ENCODE results near the gene SLC16A10.
"Not testable (repeated sequence)": the region's sequence is repeated elsewhere in the genome, so short reads cannot be mapped to it uniquely, and the experiment has no call there.

Gene SLC16A10, protein sequence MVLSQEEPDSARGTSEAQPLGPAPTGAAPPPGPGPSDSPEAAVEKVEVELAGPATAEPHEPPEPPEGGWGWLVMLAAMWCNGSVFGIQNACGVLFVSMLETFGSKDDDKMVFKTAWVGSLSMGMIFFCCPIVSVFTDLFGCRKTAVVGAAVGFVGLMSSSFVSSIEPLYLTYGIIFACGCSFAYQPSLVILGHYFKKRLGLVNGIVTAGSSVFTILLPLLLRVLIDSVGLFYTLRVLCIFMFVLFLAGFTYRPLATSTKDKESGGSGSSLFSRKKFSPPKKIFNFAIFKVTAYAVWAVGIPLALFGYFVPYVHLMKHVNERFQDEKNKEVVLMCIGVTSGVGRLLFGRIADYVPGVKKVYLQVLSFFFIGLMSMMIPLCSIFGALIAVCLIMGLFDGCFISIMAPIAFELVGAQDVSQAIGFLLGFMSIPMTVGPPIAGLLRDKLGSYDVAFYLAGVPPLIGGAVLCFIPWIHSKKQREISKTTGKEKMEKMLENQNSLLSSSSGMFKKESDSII

DNA sequence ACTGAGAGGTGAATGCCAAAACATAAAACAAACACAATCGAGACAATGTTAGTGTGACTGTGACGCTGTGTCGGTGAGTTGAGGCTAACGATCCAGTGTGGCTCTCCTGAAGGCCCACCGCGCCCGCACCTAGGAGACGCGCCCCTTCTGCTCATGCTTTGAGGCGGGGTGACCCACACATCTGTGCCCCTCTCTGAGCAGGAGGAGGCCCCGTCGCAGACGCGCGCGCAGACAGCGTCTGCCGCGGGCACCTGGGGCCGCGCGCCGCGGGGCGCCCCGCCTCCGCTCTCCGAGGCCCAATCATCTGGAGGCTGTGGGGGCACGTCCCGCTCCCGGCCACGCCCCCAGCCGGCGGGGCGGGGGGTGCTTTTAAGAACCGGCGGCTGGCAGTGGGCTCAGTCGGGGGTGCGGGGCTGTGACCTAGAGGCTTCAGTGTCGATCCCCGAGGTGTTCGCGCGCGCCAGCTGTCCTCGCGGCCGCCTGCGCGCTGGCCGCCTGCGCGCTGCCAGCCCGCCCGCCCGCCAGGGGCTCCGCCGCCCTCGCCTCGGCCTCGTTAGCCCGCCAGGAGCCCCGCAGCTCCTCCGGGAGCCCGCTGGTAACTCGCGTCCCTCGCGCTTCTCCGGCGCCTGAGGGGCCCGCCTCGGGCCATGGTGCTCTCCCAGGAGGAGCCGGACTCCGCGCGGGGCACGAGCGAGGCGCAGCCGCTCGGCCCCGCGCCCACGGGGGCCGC, at the start of gene SLC16A10:
SLC16A10 (plus strand) TSS at position 398 of the 730 bp plus-strand sequence; CDS start at position 648, 250 bp downstream.
- DNase-seq (ENCODE audit: low read depth in 2 of 2), result peak in 1 of 2 experiments; percentile 2

DNA sequence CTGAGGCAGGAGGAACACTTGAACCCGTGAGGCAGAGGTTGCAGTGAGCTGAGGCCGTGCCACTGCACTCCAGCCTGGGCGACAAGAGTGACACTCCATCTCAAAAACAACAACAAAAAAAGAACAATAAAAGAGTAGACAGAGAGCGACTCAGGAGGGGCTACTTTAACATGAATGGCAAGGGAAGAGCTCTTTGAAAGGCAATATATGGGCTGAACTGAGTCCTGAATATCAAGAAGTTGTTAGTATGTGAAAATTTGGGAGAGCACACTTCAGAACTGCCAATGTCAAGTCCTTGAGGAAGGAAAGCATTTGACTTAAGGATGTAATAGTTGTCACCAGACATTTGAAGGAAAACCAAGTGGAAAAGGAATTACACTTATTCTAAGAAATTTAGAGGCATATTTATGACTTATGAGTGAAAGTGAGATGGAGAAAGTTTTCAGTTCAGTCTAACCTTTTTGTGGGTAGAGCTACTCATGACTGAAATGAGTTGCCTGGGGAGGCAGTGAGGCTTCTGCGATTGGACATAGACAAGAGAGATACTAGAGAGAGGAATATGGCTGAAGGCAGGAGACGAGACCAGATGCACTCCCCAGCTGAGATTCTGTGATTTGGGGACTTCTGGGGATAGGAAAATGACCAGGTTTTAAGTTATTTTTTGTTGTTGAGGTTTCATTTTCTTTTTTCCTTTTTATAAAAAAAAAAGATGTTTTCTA, 48.6 kb upstream of the SLC16A10 start:
- no peak for DNase-seq (ENCODE audit: low read depth in 2 of 2)

DNA sequence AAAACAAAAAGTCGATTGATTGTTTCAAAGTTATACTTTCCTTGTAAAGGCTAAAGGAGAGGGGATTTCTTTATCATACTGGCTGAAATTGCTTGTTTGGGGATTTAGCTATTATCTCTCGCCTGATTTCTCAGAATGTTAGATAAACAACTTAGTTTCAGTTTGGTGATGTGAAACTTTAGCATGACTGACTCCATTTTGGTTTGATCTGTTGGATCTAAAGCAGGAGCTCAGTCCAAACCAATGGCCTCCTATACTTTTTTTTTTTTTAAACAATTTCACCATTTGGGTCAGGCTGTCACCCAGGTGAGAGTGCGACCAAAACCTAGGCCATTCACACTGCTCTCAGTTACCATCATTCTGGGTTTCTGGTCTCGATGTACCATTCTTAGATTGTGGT, 45.4 kb upstream of the SLC16A10 start:
- no peak for DNase-seq (ENCODE audit: low read depth in 2 of 2)

DNA sequence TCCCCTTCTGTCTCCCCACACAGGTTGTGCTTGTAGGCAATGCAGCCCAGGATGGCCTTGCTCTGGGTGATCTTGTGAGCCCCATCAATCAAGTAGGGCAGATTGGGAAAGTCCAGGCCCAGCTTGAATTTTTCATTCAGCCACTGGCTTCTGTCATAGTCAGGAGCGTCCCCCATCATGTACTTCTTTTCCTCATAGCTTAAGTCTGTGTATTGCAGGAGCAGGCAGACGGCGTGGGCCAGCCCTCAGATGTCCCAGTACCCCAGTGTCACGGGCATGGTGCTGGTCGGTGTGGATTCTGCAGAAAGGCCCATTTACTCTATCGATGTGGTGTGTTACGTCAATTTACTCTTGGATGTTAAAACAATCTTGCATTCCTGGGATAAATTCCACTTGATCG, 40.1 kb upstream of the SLC16A10 start:
- DNase-seq (ENCODE audit: low read depth in 2 of 2), result no peak

DNA sequence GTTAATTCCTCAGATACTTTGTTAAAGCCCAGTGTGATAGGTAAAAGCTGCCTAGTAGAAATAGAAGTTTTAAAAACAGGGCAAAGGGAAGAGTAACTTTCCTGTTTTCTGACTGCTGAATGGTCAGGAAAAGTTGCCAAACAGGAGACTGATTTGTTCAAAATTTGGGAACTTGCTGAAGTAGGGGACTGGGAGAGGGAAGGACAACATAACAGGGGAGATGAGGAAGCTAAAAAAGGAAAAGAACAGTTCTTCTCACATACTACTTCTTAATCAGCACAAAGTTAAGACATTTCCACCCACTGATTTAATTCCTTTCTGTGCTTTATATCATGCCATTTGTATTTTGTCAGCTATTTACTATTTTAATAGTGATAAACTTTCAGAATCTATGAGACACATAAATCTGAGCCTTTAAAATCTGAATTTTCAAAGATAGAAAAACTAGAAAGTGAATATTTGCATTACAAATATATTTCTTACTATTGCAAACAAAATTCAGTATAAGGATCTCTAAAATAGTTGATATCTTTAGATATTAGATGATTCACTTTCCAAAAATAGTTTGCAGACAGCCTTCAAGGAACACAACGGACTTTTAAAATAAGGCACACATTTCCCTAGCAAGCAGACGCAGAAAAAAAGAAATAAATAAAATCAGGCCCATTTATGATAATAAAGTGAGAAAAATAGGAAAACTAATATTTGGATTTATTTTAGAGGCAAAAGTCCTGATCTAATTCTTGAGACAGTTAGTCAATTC, 36.9 kb upstream of the SLC16A10 start:
- DNase-seq (ENCODE audit: low read depth in 2 of 2), result no peak

DNA sequence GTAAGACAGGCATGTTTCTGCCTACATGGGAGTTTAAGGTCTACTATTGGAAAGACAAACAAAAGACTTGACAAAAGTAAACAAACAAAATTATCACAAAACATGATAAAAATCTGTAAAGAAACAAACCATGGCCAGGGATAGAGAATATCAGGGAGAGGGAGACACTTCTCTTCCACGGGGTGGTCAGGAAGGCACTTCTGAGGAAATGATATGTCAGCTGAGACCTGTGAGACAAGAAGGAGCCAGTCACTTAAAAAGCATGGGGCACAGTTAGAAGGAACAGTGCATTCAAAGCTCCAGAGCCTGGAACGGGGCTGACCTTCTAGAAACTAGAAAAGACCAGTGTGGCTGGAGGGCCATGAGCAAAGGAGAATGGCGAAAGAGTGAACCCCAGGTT, 35.1 kb upstream of the SLC16A10 start:
- DNase-seq (ENCODE audit: low read depth in 2 of 2), result no peak

DNA sequence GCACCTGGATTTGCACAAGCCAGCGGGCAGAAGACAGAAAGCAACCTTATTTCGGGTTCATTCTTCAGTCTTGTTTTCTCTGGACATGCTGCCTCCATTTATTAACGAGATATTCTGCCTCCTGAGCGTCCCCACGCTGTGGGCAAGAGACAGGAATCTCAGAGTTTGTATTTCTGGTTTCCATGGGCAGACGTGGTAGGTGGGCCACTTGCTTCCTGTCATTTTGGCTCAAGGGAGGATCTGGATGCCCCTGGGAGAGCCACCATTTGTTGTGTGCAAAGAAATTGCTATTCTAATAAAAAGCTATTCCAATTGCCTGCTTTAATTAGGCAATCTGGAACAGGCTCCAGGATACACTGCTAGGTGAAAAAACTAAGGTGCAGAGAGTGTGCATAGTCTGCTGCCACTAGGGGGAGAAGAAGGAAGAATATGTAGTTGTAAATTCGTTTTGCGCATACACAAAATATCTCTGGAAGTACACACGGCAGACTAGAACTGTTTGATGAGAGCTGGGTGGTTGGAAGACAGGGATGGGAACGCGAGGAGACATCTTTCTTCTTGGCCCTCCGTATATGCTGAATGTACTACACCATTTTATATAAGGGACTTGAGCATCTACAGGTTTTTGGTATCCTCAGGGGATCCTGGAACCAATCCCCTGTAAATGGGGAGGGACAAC, 30.1 kb upstream of the SLC16A10 start:
- peak; percentile 14 to 16 for DNase-seq (ENCODE audit: low read depth in 2 of 2)

DNA sequence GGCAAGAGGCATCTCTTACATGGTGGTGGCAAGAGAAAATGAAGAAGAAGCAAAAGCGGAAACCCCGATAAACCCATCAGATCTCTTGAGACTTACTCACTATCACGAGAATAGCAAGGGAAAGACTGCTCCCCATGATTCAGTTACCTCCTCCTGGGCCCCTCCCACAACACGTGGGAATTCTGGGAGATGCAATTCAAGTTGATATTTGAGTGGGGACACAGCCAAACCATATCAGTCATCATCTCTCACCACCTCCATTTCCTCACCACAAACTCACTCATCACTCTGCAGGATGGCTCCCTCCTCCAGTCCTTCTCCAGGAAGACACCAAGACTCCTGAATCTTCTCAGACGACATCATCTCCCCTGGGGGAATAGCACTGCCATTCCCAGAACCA, 25.8 kb upstream of the SLC16A10 start:
- DNase-seq (ENCODE audit: low read depth in 2 of 2), result peak; percentile 17 to 24

DNA sequence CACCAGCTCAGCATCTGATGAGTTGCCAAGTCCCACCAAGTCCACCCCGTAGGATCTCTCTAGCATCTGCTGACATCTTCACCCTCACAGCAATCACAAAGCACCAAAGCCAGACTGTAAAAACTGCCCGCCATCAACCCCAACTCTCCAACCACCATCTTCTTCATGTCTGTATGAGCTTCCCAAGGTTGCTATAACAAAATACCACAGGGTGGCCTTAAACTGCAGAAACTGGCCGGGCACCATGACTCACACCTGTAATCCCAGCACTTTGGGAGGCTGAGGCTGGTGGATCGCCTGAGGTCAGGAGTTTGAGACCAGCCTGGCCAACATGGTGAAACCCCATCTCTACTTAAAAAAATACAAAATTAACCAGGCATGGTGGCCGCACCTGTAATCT, 25.3 kb upstream of the SLC16A10 start:
- DNase-seq (ENCODE audit: low read depth in 2 of 2), result not testable (repeated sequence)

DNA sequence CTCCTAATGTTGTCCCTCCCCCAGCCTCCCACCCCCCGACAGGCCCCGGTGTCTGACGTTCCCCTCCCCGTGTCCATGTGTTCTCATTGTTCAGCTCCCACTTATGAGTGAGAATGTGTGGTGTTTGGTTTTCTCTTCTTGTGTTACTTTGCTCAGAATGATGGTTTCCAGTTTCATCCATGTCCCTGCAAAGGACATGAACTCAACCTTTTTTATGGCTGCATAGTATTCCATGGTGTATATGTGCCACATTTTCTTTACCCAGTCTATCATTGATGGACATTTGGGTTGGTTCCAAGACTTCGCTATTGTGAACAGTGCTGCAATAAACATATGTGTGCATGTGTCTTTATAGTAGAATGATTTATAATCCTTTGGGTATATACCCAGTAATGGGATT, 24.4 kb upstream of the SLC16A10 start:
- DNase-seq (ENCODE audit: low read depth in 2 of 2), result not testable (repeated sequence)

DNA sequence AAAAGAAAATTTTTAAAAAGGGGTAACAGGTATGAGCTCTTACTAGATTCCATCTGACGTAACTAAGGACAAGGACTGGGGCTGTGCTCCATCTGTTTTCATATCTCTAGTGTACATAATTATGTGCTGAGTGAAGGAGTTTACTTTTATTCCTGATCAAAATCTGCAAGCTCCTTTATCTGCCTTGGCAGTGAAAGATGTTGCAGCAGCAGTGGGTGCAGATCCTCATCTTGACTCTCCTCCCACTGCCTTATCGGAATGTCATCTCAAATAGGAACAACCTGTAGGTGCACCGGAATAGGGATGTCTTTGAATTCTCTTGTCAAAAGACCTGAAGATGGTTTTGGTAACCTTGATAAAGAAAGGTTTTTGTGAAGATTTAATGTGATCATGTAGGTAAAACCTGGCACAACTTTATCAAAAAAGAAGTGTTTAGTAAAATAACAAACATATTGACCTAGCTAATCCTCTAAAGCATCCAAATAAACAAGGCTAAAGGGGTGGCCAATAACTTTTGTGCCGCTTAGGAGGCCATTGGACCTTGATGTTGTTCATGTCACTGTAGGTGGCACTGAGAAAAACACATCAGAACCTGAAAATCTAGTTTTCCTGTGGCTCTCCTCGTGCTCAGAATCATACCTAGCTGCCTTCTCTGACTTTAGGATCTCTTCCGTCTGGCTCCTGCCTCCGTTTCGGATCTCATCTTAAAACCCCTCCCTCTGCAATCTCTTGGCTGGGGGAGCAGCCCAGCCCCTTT, 19.0 kb upstream of the SLC16A10 start:
- DNase-seq (ENCODE audit: low read depth in 2 of 2), result no peak

DNA sequence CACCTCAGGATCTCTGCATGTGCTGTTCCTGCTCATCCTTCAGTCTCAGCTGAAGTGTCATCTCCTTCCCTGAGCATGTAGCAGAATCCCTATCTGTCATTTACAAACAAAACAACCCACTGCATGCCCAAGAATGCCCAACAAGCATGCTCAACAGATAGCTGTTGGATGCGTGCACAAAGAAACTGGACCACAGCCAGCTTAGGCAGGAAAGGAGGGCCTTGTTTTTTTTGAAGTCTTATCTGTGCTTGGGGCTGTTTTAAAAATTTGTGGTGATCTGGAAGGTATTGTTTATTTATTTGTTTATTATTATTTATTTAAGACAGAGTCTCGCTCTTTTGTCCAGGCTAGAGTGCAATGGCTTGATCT, 18.5 kb upstream of the SLC16A10 start:
- DNase-seq (ENCODE audit: low read depth in 2 of 2), result no peak

DNA sequence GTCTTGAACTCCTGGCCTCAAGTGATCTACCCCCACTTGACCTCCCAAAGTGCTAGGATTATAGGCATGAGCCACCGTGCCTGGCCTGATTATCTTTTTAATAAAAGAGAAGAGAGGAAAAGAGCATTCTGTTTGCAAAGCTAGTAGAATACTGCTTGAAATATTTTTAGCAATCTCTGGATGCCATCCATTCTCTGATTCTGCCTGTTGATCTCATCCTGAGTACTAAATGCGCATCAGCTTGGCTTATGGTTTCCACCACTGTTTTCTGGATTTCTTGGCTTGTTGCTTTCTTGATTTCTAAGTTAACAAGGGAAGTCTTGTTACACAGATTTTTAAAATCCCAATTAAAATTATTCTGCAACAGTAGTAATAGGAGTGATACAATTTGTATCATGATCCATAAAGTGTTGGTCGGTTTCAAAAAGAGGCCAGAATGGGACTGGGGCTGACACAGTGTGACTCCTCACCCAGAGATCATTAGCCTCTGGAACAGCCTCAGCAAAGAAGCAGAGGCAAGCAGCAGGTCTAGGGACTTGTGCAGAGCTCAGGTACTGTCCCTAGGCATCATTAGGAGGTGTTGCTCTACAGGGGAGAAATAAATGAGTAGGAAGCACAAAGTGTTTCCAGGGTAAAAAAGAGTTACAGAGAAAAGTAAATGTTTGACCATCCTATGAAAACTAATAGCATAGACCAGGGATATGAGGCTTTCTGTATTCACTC, 17.8 kb upstream of the SLC16A10 start:
- DNase-seq (ENCODE audit: low read depth in 2 of 2), result no peak

DNA sequence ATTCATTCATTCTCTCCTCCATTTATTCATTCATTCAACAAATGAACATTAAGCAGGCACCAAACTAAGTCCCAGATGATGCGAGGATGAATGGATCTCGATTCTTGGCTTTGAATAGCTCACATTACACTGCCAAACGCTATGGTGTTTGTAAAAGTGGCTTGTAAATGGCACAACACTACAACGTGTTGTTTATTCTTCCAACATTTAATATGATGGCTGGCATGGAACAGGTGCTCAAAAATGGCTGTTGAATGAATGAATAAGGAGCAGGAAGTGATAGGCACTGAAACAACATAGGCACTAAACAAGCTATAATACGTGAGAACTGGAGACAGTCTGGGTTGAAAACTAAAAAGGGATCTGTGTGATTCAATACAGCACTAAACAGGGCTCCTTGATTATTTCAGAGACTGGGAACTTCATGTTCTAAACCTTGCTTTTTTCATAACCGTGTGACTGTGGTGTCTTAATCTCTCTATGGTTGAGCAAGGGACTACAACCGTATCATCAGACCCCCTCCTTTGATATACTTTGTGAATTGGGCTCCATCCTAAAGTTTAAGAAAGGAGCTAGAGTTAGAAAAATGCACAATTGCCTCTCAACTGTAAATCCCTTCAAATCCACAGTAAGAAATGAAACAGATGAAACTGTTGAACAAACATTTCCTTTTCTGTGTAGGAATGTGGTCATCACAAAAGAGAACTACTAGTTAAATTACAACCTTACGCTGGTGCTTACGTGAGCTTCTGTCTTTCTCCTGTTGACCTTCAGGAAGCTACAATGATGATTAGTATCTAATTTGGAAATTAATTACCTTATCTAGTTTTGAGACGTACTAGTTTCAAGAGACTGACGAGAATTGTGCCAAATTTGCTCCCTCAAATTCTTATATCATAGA, 16.9 kb upstream of the SLC16A10 start:
- no peak for DNase-seq (ENCODE audit: low read depth in 2 of 2)

DNA sequence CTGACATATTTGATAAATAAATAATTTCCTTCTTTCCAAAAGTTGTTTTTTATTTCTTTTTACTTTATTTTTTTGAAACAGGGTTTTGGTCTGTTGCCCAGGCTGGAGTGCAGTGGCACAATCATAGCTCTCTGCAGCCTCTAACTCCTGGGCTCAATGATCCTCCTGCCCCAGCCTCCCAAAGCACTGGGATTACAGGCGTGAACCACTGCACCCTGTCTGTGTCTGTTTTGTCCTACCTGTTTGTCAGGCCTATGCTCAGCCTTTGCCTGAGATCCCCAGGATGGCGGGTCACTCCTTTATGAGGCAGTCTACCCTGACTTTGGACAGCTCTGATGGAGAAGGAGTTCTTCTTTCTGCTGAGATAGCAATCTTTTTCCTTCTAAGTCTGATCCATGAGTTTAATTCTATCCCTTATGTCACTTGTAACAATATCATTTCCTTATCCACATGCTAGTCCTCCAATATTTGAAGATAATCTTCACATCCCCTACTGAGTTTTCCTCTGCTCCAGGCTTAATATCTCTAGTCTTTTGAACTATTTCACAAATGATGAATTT, 14.4 kb upstream of the SLC16A10 start:
- no peak for DNase-seq (ENCODE audit: low read depth in 2 of 2)

DNA sequence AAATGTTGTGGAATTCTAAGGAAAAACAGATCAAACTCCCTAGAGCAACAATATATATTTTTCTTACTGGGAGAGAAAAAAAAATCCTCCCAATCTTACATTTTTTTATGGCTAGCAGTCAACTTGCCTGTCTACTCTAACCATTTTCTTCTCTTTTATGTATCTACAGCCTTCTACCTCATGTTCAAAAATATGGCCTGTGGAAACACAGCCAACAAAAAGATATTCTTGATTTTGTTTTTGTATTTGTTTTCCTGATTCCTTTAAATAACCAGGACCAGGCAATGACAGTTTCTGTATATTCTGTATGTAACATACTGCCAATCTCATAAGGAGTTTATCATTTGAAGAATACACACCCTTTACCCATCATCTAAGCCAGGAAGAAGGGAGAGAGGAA, 13.0 kb upstream of the SLC16A10 start:
- no peak for DNase-seq (ENCODE audit: low read depth in 2 of 2)

DNA sequence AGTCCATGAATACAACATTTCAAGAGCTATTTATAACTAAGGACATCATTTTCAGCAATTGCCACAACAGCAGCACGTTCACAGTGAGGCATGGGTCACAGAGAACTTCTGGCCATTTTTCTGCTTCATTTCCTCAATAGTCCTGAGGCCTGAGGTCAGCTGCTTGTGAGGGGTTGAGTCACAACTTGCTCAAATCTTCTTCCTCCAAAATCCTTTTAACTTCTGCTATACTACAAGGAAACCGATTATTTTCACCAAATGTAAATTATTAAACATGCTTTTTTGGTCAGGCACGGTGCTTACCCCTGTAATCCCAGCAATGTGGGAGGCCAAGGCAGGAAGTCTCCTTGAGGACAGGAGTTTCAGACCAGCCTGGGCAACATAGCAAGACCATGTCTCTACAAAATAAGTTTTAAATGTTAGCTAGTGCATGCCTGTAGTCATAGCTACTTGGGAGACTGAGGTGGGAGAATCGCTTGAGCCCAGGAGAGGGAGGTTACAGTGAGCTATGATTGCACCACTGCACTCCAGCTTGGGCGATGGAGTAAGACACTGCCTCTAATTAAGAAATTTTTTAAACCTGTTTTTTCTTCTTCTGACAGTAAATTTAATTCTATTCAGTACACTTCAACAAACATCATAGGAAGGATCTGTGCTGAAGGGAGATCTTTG, 11.1 kb upstream of the SLC16A10 start:
- no peak for DNase-seq (ENCODE audit: low read depth in 2 of 2)

DNA sequence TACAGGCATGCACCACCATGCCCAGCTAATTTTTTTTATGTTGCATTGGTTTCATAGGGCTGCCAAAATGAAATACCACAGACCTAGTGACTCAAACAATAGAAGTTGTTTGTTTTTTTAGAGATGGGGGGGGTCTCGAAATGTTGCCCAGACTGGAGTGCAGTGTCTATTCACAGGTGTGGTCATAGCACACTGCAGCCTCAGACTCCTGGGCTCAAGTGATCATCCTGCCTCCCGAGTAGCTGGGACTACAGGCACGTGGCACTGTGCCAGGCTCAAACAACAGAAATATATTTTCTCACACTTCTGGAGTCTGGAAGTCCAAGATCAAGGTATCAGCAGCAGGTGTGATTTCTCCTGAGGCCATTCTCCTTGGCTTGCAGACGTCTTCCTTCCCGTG, 6.6 kb upstream of the SLC16A10 start:
- DNase-seq (ENCODE audit: low read depth in 2 of 2), result no peak

Measured in fibroblast of skin of left quadriceps (primary cell).